ENCODE results near the gene NOB1. TPM values are rescaled to one million over a fixed set of nuclear protein-coding genes. Genes with fewer than 3 reads are reported as not detected.

NOB1 gene
- total and polyA plus RNA-seq, 2 donors from 2014 or later: 34.9 to 50.4 TPM

DNA sequence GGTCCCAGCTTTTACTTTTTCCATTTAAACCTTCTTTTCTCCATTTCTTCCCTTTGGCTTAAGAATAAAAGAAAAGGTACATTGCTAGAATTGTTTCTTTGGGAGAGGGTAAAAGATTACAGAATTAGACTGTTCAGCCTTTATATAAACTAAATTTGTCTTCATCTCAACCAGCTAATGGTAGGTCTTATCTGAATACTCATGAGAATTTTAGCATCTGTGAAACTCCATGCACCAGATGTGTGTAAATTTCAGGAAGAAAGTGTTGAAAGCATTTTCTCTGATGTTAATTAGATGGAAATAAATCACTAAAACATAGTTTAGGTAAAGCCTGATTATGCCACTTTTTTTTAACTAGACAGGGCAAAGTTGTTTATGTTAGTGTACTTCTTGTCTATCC is 53.3 kb downstream of the NOB1 start:
- no peak for FAIRE-seq
- intact Hi-C loops (cut with DNase I): loop anchor here (10.0 kb wide), 1 partner anchor 53 kb away; the partner anchor contains the start of gene NOB1

DNA sequence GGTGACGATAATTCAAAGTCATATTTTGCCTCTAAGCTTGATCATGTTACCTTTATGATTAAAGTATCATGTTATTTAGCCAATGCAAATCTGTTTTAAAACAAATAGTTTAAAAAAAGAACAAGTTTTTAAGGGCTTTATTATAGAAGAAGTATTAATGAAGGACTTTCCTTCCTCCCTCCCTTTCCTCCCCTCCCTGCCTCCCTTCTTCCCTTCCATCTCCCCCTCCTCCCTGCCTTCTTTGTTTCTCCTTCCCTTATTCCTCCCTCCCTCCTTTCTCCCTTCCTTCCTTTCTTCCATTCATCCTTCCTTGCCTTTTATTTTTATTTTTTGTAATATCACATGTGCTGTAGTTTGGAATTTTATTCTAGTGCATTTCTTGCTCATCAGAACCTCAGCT is 54.8 kb downstream of the NOB1 start:
- Histone ChIP-seq H3K27me3 (ENCODE audit: control insufficient read depth, insufficient read depth, low read length) (no peaks in the 10 kb centered on the region), H3K9ac (ENCODE audit: low read length in 3 of 3) (no peak overlapping the region), H3K4me3 (ENCODE audit: low read length in 3 of 3) (no peak overlapping the region), H3K9me3 (ENCODE audit: control insufficient read depth in 2 of 3, insufficient read depth in 1 of 3, low read length in 3 of 3) (no peaks in the 10 kb centered on the region), H3K36me3 (ENCODE audit: control insufficient read depth in 2 of 3, insufficient read depth in 3 of 3, low read length in 3 of 3) (peaks cover 0 to 23% (median 17%) of the 10 kb centered on the region in 3 donors), H3K27ac (ENCODE audit: low read depth in 2 of 2, low read length in 2 of 2) (no peak overlapping the region), H3K4me1 (ENCODE audit: control insufficient read depth in 2 of 3, insufficient read depth in 2 of 3, low read depth in 1 of 3, low read length in 3 of 3) (no peaks in the 10 kb centered on the region)
- FAIRE-seq (no peak), DNase-seq (no peak)
- intact Hi-C loops (cut with DNase I): loop anchor here (10.0 kb wide), 1 partner anchor 55 kb away; the partner anchor contains the start of gene NOB1
- TF ChIP-seq, protein P1, sequence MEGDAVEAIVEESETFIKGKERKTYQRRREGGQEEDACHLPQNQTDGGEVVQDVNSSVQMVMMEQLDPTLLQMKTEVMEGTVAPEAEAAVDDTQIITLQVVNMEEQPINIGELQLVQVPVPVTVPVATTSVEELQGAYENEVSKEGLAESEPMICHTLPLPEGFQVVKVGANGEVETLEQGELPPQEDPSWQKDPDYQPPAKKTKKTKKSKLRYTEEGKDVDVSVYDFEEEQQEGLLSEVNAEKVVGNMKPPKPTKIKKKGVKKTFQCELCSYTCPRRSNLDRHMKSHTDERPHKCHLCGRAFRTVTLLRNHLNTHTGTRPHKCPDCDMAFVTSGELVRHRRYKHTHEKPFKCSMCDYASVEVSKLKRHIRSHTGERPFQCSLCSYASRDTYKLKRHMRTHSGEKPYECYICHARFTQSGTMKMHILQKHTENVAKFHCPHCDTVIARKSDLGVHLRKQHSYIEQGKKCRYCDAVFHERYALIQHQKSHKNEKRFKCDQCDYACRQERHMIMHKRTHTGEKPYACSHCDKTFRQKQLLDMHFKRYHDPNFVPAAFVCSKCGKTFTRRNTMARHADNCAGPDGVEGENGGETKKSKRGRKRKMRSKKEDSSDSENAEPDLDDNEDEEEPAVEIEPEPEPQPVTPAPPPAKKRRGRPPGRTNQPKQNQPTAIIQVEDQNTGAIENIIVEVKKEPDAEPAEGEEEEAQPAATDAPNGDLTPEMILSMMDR (IDR thresholded peaks at IDR 0.05; ENCODE audit: borderline replicate concordance, extremely low read depth, insufficient read depth): no peak

More for the DNA sequence above, 53.3 kb downstream of the NOB1 start:
- H3K4me1 ChIP-seq (ENCODE audit: control insufficient read depth in 2 of 3, insufficient read depth in 2 of 3, low read depth in 1 of 3, low read length in 3 of 3): no peaks in the 10 kb centered on the region
- no peak overlapping the region for H3K27ac ChIP-seq (ENCODE audit: low read depth in 2 of 2, low read length in 2 of 2)
- DNase-seq: no peak
- H3K9me3 ChIP-seq (ENCODE audit: control insufficient read depth in 2 of 3, insufficient read depth in 1 of 3, low read length in 3 of 3): no peaks in the 10 kb centered on the region
- no peaks in the 10 kb centered on the region for H3K27me3 ChIP-seq (ENCODE audit: control insufficient read depth, insufficient read depth, low read length)
- H3K4me3 ChIP-seq (ENCODE audit: low read length in 3 of 3): no peak overlapping the region
- peaks cover 0 to 10% (median 10%) of the 10 kb centered on the region in 3 donors for H3K36me3 ChIP-seq (ENCODE audit: control insufficient read depth in 2 of 3, insufficient read depth in 3 of 3, low read length in 3 of 3)
- TF ChIP-seq, protein P1 (IDR thresholded peaks at IDR 0.05; ENCODE audit: borderline replicate concordance, extremely low read depth, insufficient read depth): no peak
- no peak overlapping the region for H3K9ac ChIP-seq (ENCODE audit: low read length in 3 of 3)

DNA sequence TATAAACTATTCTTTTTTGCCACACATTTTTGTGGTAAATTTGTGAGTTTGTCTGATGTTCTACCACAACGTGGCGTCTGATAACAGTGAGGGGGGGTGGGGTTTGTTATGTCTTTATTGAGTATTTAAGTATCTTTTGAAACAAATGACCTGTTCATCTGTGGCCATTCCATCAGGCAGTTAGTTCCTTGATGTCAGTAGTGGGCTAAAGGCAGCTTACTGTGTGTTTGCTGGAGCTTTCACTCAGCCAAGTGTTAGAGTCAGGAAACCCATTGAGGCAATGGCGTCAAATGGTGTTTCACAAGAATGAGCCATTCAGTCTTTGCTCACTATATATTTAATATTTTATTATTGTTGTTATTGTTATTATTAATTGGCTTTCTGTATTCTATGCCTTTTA is 56.3 kb downstream of the NOB1 start:
- TF ChIP-seq, protein P1 (IDR thresholded peaks at IDR 0.05; ENCODE audit: borderline replicate concordance, extremely low read depth, insufficient read depth): no peak
- H3K27me3 ChIP-seq (ENCODE audit: control insufficient read depth, insufficient read depth, low read length): no peaks in the 10 kb centered on the region
- H3K27ac ChIP-seq (ENCODE audit: low read depth in 2 of 2, low read length in 2 of 2): no peak overlapping the region
- H3K9ac ChIP-seq (ENCODE audit: low read length in 3 of 3): no peak overlapping the region
- no peak overlapping the region for H3K4me3 ChIP-seq (ENCODE audit: low read length in 3 of 3)
- DNase-seq (no peak), FAIRE-seq (no peak)
- no peaks in the 10 kb centered on the region for H3K9me3 ChIP-seq (ENCODE audit: control insufficient read depth in 2 of 3, insufficient read depth in 1 of 3, low read length in 3 of 3)
- peaks cover 6 to 32% (median 21%) of the 10 kb centered on the region in 3 donors for H3K36me3 ChIP-seq (ENCODE audit: control insufficient read depth in 2 of 3, insufficient read depth in 3 of 3, low read length in 3 of 3)
- intact Hi-C loops (cut with DNase I): no loop called here
- no peaks in the 10 kb centered on the region for H3K4me1 ChIP-seq (ENCODE audit: control insufficient read depth in 2 of 3, insufficient read depth in 2 of 3, low read depth in 1 of 3, low read length in 3 of 3)

DNA sequence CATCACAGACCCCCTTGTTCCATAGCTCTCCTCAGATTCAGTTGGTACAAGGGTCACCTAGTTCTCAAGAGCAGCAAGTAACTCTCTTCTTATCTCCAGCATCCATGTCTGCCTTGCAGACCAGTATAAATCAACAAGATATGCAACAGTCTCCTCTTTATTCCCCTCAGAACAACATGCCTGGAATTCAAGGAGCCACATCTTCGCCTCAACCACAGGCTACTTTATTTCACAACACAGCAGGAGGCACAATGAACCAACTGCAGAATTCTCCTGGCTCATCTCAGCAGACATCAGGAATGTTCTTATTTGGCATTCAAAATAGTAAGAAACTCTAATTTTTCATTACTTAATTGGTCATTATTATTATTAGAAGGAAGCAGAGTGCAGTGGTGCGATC is 60.8 kb downstream of the NOB1 start:
- H3K27me3 ChIP-seq (ENCODE audit: control insufficient read depth, insufficient read depth, low read length): no peaks in the 10 kb centered on the region
- H3K4me3 ChIP-seq (ENCODE audit: low read length in 3 of 3): no peak overlapping the region
- FAIRE-seq: no peak
- no peak for DNase-seq
- intact Hi-C loops (cut with DNase I): no loop called here
- TF ChIP-seq, protein P1 (IDR thresholded peaks at IDR 0.05; ENCODE audit: borderline replicate concordance, extremely low read depth, insufficient read depth): no peak
- peaks cover 7 to 41% (median 41%) of the 10 kb centered on the region in 3 donors for H3K36me3 ChIP-seq (ENCODE audit: control insufficient read depth in 2 of 3, insufficient read depth in 3 of 3, low read length in 3 of 3)
- no peaks in the 10 kb centered on the region for H3K9me3 ChIP-seq (ENCODE audit: control insufficient read depth in 2 of 3, insufficient read depth in 1 of 3, low read length in 3 of 3)
- peaks cover 0 to 3% (median 3%) of the 10 kb centered on the region in 3 donors for H3K4me1 ChIP-seq (ENCODE audit: control insufficient read depth in 2 of 3, insufficient read depth in 2 of 3, low read depth in 1 of 3, low read length in 3 of 3)
- no peak overlapping the region for H3K9ac ChIP-seq (ENCODE audit: low read length in 3 of 3)
- H3K27ac ChIP-seq (ENCODE audit: low read depth in 2 of 2, low read length in 2 of 2): no peak overlapping the region

Data from kidney (tissue), 14 donors.